ENCODE results near the gene ABCC5.
"Not testable (repeated sequence)": the region's sequence is repeated elsewhere in the genome, so short reads cannot be mapped to it uniquely, and the experiment has no call there.

Gene ABCC5

GRCh38 chr3:183892610-183893214, 125.0 kb downstream of the ABCC5 start:
- DNase-seq (ENCODE audit: low spot score): no peak

DNA sequence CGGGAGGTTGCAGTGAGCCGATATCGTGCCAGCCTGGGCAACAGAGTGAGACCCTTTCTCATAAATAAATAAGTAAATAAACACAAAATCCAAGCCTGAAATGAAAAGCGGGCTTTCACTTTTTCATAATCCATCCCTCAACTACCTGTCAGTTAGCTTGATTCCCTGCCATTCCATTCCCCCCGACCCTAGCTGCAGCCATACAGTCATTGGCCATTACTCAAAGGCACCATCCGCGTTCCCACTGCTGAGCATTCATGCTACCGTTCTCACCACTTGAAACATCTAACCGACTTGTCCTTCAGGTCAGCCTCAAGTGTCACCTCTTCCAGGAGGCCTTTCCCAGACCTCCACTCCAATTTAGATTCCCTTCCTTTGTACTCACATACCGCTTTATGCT, 131.9 kb downstream of the ABCC5 start:
- no peak for DNase-seq (ENCODE audit: low spot score)

DNA sequence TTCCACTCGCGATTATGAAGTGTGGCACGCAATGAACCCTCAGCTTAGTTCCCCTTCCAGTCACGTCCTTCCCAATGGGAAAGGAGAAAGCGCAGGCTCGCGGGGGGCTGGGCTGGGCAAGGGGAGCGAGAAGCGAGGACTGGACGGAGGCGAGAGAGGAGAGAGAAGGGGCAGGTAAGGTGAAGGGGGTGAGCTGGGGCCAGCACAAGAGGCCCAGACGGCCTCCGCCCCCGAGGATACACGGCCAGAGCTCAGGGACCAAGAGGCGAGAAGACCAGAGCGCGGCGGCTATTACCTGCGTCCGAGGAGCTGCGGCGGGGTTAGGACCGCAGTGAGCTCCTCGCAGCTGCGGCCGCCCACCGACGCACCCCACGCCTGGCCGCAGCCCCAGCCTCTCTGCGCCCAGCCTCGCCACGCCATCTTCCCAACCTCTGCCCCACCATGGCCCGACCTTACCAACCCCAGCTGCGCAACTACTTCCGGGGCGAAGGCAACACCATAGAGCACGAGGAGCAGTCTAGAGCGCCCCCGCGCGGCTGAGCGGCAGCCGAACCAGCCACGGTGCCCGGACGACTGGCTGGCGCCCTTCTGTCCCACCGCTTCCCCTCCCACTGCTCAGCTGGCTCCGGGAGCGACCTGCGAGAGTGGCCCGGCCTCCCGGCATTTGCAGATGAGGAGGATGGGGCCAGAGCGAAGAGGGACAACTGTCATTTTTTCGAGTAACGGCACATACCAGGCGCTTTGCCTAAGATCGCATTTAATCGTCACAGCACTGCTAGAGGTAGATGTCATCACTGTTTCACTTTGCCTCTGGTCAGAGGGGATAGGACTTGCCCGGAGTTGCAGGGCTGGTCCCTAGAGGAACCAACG, 133.0 kb downstream of the ABCC5 start, which contains the start of gene PARL:
PARL (minus strand) TSS at position 454 of the 870 bp plus-strand sequence; CDS start at position 420, 34 bp downstream.
- DNase-seq (ENCODE audit: low spot score): peak; percentile 95

- no peak for DNase-seq (ENCODE audit: low spot score)
Measured at GRCh38 chr3:183884097-183884426, 133.6 kb downstream of the ABCC5 start.

GRCh38 chr3:183883291-183884096, 134.2 kb downstream of the ABCC5 start:
- DNase-seq (ENCODE audit: low spot score): no peak

DNA sequence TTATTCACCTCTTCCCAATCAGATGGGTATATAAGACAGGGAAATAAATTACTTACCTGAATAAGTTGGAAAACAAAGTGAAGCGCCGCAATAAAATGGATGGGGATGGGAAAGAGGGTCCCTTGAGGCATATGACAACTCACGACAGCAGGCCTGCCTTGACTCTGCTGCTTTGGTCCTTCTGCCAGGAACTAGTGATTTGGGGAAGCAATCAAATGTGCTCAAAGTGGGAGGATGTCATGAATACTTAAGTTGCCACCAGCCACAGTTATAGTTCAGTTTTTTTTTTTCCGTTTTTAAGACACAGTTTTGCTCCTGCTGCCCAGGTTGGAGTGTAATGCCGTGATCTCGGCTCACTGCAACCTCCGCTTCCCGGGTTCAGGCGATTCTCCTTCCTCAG, 137.6 kb downstream of the ABCC5 start:
- no peak for DNase-seq (ENCODE audit: low spot score)

DNA sequence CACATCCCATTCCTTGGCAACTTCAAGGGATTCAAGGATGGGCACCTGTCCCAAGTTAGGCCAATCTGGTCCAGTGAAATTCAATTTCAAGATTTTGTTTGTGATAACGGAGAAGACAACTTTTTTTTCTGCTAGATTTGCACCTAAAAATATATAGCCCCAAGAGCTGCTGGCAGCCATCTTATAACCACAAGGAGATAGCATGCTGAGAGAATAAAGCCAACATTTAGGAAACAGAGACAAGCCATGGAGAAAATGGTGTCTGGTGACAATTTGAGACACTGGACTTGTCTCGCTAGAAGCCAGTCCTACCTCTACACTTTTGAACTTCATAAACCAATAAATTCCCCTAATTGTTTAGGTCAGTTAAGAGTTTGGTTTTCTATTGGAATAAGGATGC, 138.4 kb downstream of the ABCC5 start:
- no peak for DNase-seq (ENCODE audit: low spot score)

GRCh38 chr3:183878071-183878470, 139.6 kb downstream of the ABCC5 start:
- DNase-seq (ENCODE audit: low spot score): peak; percentile 10

GRCh38 chr3:183877227-183877626, 140.5 kb downstream of the ABCC5 start:
- not testable (repeated sequence) for DNase-seq (ENCODE audit: low spot score)

DNA sequence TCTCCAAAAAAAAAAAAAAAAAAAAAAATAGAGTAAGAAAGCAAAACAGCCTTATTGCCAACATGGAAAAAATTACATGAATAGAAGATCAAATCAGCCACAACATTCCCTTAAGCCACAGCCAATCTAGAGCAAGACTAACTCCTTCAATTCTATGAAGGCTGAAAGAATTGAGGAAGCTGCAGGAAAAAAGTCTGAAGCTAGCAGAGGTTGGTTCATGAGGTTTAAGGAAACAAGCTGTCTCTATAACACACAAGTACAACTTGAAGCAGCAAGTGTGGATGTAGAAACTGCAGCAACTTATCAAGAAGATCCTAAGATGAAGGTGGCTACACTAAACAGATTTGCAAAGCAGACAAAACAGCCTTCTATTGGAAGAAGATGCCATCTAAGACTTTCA, 142.3 kb downstream of the ABCC5 start:
- no peak for DNase-seq (ENCODE audit: low spot score)

GRCh38 chr3:183873914-183874313, 143.8 kb downstream of the ABCC5 start:
- DNase-seq (ENCODE audit: low spot score): no peak

DNA sequence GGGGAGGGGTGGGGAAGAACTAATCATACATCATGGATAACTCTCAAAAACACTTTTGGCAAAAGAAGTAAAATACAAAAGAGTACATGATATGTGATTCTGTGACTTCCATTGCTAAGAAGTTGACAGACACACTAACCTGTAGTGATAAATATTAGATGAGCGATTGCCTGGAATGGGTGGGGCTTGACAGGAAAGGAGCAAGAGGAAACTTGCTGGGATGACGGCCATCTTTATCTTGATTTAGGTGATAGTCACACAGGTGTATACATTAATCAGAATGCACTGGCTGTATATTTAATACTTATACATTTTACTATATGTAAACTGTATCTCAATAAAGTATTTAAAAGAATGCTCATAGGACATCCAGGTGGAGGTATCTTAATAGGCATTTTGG, 146.1 kb downstream of the ABCC5 start:
- DNase-seq (ENCODE audit: low spot score): no peak

DNA sequence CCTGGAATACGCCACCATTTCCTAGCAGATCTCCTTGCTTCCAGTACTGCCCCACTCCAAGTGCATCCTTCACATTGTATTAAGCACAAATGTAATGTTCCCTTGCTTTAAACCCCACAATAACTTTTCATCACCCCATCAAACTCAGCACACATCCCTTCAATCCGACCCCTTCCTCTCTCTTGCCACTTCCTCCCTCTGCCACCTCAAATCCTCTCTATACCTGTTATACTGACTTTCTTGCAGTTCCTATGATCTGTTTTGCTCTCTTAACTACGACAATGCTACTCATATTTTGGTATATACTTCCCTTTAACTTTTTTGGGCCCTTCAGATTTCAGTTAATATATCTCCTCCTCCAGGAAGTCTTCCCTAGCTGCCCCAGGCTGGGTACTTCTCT, 147.1 kb downstream of the ABCC5 start:
- DNase-seq (ENCODE audit: low spot score): no peak

Data from putamen (tissue), 1 donor.